HL-60 (cell line): ENCODE data around the gene TMEM161A.

Source experiments
- DNase-seq, 2 experiments: peaks; one replicate each; pipeline ENCODE4 v3.0.0-alpha.2; 2010 to 2020; ENCODE audit warnings: low read depth in 1 of 2, low spot score in 1 of 2
- H3K27ac ChIP-seq: fragments of 250-450 bp; sonication (Bioruptor Pico); replicated peaks from 2 replicates; pipeline ENCODE4 v1.5.1; 2020; ENCODE audit warnings: mild to moderate bottlenecking, moderate library complexity
- H3K27me3 ChIP-seq: fragments of 250-450 bp; sonication (Bioruptor Pico); 2 replicates; pipeline ENCODE4 v1.5.1; 2021; ENCODE audit warnings: mild to moderate bottlenecking, moderate library complexity; ENCODE audit not compliant: insufficient read depth, poor library complexity, severe bottlenecking
- H3K4me3 ChIP-seq: replicated peaks from 2 replicates; pipeline ENCODE4 v1.5.1; 2011; ENCODE audit warnings: mild to moderate bottlenecking, control low read depth, low read length; ENCODE audit not compliant: insufficient read depth
- CTCF ChIP-seq: IDR thresholded peaks from one replicate; pipeline ENCODE4 v1.5.1; 2011; ENCODE audit warnings: low read length, control low read depth, inconsistent platforms; ENCODE audit not compliant: insufficient read depth
- GABPA ChIP-seq: IDR thresholded peaks from 2 replicates; pipeline ENCODE4 v1.6.1; 2012; ENCODE audit warnings: low read depth
- POLR2AphosphoS5 ChIP-seq: IDR thresholded peaks from 2 replicates; pipeline ENCODE4 v1.6.1; 2012; ENCODE audit warnings: low read depth
- SPI1 ChIP-seq: IDR thresholded peaks from 2 replicates; pipeline ENCODE4 v1.6.1; 2012; ENCODE audit warnings: low read depth, mild to moderate bottlenecking, borderline replicate concordance
- TF ChIP-seq, protein P1 (sequence below): IDR thresholded peaks from 2 replicates; pipeline ENCODE4 v1.6.1; 2012; ENCODE audit warnings: low read depth; ENCODE audit not compliant: insufficient replicate concordance

Gene TMEM161A

DNA sequence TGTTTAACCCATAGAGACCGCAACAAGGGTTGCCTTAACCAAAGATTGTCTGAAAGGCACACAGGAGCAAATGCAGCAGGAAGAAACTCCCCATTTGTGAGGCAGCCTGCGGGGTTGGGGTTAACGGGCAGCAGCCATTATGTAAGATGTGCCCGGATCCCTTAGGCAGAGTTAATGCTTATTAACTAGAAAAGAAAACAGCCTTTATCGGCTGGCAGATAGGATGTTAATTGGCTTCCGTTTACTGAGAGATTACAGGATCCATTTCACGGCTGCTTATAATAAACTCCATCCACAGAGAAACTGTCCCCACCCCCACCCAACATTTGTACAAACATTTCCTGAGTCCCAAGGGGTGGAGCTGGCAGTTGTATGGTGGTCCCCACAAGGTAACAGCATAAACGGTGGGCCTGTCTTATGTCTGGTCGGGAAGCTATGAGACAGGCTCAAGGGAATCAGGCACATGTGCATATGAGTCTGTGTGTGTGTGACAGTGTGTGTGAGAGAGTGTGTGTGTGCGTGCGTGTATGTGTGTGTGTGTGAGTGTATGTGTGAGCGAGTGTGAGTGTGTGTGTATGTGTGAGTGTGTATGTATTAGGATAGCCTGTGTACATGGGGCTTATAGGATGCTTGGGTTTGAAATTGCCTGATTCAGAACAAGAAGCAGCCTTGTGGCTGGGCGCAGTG is 63.9 kb downstream of the TMEM161A start:
- DNase-seq = no peak
- Histone ChIP-seq H3K4me3 (no peak overlapping the region), H3K27ac (no peak overlapping the region), H3K27me3 (no peaks in the 10 kb centered on the region)
- TF ChIP-seq, protein P1, sequence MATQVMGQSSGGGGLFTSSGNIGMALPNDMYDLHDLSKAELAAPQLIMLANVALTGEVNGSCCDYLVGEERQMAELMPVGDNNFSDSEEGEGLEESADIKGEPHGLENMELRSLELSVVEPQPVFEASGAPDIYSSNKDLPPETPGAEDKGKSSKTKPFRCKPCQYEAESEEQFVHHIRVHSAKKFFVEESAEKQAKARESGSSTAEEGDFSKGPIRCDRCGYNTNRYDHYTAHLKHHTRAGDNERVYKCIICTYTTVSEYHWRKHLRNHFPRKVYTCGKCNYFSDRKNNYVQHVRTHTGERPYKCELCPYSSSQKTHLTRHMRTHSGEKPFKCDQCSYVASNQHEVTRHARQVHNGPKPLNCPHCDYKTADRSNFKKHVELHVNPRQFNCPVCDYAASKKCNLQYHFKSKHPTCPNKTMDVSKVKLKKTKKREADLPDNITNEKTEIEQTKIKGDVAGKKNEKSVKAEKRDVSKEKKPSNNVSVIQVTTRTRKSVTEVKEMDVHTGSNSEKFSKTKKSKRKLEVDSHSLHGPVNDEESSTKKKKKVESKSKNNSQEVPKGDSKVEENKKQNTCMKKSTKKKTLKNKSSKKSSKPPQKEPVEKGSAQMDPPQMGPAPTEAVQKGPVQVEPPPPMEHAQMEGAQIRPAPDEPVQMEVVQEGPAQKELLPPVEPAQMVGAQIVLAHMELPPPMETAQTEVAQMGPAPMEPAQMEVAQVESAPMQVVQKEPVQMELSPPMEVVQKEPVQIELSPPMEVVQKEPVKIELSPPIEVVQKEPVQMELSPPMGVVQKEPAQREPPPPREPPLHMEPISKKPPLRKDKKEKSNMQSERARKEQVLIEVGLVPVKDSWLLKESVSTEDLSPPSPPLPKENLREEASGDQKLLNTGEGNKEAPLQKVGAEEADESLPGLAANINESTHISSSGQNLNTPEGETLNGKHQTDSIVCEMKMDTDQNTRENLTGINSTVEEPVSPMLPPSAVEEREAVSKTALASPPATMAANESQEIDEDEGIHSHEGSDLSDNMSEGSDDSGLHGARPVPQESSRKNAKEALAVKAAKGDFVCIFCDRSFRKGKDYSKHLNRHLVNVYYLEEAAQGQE = no peak
- TF ChIP-seq GABPA = no peak
- TF ChIP-seq CTCF = no peak
- TF ChIP-seq POLR2AphosphoS5 = no peak
- no peak for TF ChIP-seq SPI1

GRCh38 chr19:19071897-19072296 is 66.4 kb downstream of the TMEM161A start:
- no peak overlapping the region for H3K4me3 ChIP-seq
- DNase-seq = no peak
- no peaks in the 10 kb centered on the region for H3K27me3 ChIP-seq
- TF ChIP-seq CTCF = no peak
- TF ChIP-seq SPI1 = no peak
- TF ChIP-seq POLR2AphosphoS5 = no peak
- no peak for TF ChIP-seq GABPA
- TF ChIP-seq, protein P1 = no peak
- no peak overlapping the region for H3K27ac ChIP-seq
